ENCODE results near the gene ASB4.

DNA sequence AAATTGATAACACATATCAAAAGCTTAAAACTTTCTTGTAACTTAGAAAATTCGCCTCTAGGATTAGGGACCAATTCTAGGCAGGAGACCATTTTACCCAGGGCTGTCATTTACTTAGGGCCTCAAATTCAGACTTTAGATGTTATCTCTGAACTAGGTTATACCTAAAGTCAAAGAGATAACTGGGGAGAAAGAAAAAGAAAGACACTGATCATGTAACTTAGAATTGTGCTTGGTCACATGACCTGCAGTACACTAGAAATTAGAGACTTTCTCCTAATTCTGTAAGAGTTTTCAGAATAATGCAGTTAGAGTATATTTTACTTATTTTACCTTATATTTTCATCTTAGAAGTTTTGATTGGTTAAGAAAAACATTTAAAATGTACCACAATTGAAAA, 16.7 kb downstream of the ASB4 start:
- TF ChIP-seq, protein P1, sequence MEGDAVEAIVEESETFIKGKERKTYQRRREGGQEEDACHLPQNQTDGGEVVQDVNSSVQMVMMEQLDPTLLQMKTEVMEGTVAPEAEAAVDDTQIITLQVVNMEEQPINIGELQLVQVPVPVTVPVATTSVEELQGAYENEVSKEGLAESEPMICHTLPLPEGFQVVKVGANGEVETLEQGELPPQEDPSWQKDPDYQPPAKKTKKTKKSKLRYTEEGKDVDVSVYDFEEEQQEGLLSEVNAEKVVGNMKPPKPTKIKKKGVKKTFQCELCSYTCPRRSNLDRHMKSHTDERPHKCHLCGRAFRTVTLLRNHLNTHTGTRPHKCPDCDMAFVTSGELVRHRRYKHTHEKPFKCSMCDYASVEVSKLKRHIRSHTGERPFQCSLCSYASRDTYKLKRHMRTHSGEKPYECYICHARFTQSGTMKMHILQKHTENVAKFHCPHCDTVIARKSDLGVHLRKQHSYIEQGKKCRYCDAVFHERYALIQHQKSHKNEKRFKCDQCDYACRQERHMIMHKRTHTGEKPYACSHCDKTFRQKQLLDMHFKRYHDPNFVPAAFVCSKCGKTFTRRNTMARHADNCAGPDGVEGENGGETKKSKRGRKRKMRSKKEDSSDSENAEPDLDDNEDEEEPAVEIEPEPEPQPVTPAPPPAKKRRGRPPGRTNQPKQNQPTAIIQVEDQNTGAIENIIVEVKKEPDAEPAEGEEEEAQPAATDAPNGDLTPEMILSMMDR (IDR thresholded peaks at IDR 0.05; ENCODE audit: extremely low read depth in 1 of 2, insufficient read depth in 1 of 2, low read depth in 1 of 2, low read length in 2 of 2) = no peak
- TF ChIP-seq, protein P2, sequence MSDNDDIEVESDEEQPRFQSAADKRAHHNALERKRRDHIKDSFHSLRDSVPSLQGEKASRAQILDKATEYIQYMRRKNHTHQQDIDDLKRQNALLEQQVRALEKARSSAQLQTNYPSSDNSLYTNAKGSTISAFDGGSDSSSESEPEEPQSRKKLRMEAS (IDR thresholded peaks at IDR 0.05; ENCODE audit: insufficient read depth, insufficient read length) = no peak

All from endothelial cell of umbilical vein (primary cell).